Glomerular visceral epithelial cell (primary cell): ENCODE measurements around the gene ACSBG1.
A peak's percentile ranks its signal among the peaks of the same experiment; 100 is the strongest.

Experiments used
- DNase-seq: peaks from one replicate; pipeline ENCODE4 v3.0.0-alpha.2; 2016; ENCODE audit errors: extremely low spot score

Gene ACSBG1

GRCh38 chr15:78220713-78221112, 13.7 kb downstream of the ACSBG1 start:
- no peak for DNase-seq

- DNase-seq: peak; percentile 26
Measured at GRCh38 chr15:78216276-78217104, 17.9 kb downstream of the ACSBG1 start.

- no peak for DNase-seq
Measured at GRCh38 chr15:78213956-78214355, 20.4 kb downstream of the ACSBG1 start.

GRCh38 chr15:78213425-78213750, 21.0 kb downstream of the ACSBG1 start:
- no peak for DNase-seq

GRCh38 chr15:78212546-78213424, 21.6 kb downstream of the ACSBG1 start:
- DNase-seq: peak; percentile 87

- DNase-seq: no peak
Measured at GRCh38 chr15:78212008-78212407, 22.4 kb downstream of the ACSBG1 start.

- DNase-seq: no peak
Measured at GRCh38 chr15:78211189-78211921, 23.0 kb downstream of the ACSBG1 start.

GRCh38 chr15:78210349-78210717, 24.0 kb downstream of the ACSBG1 start:
- DNase-seq: no peak

GRCh38 chr15:78209646-78210348, 24.6 kb downstream of the ACSBG1 start:
- DNase-seq: peak; percentile 12

GRCh38 chr15:78208887-78209645, 25.3 kb downstream of the ACSBG1 start:
- DNase-seq: no peak

- no peak for DNase-seq
Measured at GRCh38 chr15:78208341-78208844, 26.0 kb downstream of the ACSBG1 start.

- DNase-seq: no peak
Measured at GRCh38 chr15:78207641-78208340, 26.6 kb downstream of the ACSBG1 start.

GRCh38 chr15:78207110-78207458, 27.3 kb downstream of the ACSBG1 start:
- no peak for DNase-seq

- DNase-seq: peak; percentile 17
Measured at GRCh38 chr15:78206326-78207109, 27.8 kb downstream of the ACSBG1 start.

GRCh38 chr15:78205856-78206255, 28.5 kb downstream of the ACSBG1 start:
- DNase-seq: no peak

GRCh38 chr15:78205337-78205736, 29.0 kb downstream of the ACSBG1 start:
- DNase-seq: no peak

GRCh38 chr15:78204351-78205309, 29.7 kb downstream of the ACSBG1 start:
- no peak for DNase-seq
